Measurements from ENCODE around the gene MB.

The MB gene

GRCh38 chr22:35569916-35570315 lies 47.2 kb downstream of the MB start:
- DNase-seq: no peak

DNA sequence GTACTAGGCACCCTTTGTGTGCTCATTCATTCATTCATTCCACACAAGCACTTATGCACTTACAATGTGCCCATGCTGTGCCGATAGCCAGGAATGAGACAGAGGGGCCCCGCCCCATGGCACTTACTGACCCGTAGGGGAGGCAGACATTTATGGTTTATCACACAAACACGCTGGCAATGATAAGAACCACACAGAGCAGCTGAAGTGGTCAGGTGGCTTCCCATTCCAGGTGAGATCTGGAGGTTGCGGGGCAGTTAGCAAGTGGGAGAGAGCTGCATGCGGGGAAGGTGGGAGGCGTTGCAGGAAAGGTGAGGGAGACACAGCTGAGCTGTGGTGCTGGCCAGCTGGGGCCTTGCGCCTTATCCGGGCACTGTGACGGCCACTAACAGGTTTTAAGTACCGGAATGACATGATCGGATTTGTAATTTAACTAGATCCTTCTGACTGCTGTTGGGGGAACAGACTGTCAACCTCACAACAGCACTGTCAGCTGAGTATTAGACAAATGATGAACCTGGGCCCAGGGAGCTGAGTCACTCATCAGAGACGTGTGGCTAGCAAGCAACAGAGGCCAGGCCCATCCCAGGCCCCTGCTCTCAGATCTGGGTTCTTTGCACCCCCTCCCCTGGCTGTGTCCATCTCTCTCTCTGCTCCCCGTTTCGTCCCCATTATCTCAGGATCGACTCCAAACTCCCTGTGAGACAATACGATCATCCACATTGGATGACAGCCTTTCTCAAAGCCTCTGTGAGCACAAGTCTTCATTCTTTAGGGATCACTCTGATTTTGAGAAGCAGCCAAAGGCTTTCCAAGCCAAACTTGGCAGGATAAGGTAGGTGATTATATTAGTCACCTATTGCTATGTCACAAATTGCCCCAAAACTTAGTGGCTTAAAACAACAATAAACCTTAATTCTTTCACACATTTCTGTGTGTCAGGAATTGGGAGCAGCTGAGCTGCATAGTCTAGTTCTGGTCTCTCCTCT lies 48.1 kb downstream of the MB start:
- no peak for DNase-seq

DNA sequence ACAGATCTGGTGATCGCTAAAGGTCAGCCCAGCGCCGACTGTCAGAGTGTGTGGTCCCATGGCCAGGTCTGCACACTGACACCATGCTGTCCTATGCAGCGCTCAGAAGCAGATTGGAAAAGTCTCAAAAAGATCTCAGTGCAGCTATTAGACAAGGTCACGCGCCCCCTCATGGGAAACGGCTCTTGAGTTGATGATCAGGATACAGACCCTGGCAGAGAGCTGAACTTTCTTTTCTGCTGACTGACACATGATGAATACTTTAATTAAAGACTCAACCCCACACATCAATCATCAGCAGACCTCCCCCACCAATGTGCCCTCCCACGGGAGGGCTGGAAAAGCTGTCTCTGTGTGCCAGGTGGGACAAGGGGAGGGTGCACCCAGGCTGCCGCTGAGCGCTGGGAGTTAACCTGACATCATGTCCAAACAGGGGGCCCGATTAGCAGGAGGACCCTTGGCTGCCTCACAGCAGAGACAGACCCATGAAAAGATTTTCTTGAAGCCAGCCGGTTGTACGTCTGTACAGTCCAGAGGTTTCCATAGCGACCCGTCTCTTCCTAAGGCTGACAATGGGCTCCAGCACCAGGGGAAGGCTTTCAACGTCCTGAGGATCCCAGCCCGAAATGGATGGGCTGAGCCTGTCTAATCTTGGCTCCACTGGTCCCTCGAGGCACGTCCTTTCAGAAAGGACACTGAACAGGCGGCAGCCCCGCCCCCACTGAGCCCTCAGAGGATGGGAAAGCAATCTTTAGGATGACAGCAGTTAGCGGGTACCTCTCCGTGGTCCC lies 49.6 kb downstream of the MB start:
- no peak for DNase-seq

GRCh38 chr22:35564975-35565867 lies 51.9 kb downstream of the MB start:
- DNase-seq: no peak

- no peak for DNase-seq
These were observed 53.9 kb downstream of the MB start for GRCh38 chr22:35563211-35563610.

GRCh38 chr22:35561796-35562526 lies 55.2 kb downstream of the MB start:
- peak; percentile 33 for DNase-seq

DNA sequence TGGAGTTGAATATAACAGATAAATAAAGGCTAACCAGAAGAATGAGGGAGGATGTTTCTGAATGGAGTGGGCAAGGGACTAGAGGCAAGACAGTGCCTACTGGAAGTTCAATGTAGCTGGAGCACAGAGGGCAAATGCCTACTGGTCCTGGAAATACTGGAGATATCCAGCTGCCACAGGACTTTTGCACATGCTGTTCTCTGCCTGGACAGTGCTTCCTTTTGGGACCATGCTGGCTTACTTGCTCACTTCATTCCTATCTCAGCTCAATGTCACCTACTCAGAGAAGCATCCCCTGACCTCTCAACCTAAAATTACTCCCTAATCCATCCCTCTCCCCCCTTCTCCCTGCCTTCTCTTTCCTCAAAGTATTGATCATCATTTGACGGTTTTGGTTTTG lies 56.3 kb downstream of the MB start:
- no peak for DNase-seq

- no peak for DNase-seq
These were observed 56.8 kb downstream of the MB start for GRCh38 chr22:35560366-35560765.

DNA sequence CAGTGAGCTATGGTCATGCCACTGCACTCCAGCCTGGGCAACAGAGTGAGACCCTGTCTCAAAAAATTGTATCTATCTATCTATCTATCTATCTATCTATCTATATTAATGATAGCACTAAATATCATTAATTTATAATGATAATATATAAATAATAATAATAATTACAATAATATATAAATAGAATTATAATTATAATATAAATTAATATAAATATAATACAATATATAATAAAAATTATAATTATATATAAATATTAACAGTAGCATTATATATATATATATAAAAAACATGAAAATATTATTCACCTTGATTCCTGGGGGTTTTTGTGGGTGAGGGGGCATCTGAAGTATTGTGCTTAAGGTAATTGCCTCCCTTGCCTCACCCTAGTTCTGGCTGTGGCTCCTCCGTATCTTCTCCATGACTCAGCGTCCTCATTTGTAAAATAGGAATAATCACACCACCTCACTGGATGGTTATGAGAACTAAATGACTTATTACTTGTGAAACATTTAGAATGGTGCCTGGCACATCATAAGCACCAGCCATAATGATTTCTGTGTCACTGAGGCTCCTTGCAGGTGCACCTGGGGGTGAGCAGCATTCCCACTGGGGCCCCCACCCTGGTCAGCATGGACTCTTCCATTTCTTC lies 57.6 kb downstream of the MB start:
- DNase-seq: no peak

DNA sequence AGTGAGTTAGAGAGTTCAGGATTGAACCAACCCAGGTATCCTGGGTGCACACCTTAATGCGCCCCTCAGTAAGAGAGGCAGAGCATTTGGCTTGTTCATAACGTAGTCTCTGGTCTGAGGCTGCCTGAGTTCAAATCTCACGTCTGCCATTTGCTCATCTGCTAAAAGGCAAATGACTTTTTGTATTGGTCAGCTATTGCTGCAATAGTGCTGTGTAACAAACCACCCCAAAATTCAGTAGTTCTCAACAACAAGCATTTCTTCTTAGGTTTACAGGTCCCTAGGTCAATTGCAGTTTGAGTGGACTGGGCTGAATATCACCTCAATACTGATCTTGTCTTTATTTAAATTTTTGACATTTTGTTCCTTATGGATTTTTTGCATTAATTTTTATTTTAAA lies 58.4 kb downstream of the MB start:
- no peak for DNase-seq

DNA sequence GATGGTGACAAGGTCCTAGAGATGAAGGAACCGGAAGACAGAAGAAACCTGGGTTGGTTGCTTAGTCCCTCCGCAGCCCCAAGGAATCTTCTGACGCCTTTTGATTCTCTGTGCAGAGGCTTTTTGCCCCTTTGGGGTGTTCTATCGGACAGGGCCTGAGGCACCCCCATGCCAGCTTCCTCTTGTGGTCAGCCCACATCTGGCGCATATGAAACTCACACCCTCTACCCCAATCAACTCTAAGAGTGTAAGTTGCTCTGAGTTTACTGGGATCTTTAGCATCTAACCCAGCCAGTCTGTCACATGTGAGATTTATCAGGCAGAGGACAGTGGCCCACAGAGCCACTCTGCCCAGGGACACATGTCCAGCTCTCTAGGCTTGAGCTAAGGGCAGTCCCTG lies 59.1 kb downstream of the MB start:
- no peak for DNase-seq

Data from T1000 (cell line).